Motor neuron (in vitro differentiated cells): ENCODE results near the gene LHX5. TPM values are rescaled to one million over a fixed set of nuclear protein-coding genes. Genes with fewer than 3 reads are reported as not detected.
A peak's percentile ranks its signal among the peaks of the same experiment; 100 is the strongest.

Source experiments
- ATAC-seq, 8 experiments: fragments of 200-7000 bp; cut with Tn5 transposase; replicated peaks in 6 of 8; 2 replicates each; pipeline ENCODE4 v1.8.0; 2021; ENCODE audit warnings: mild to moderate bottlenecking in 8 of 8, moderate library complexity in 8 of 8
- H3K27ac ChIP-seq, 2 donors: fragments of 250-450 bp; sonication (Bioruptor Pico); 2 replicates each; pipeline ENCODE4 v1.9.0; 2021; ENCODE audit warnings: antibody characterized with exemption in 2 of 2, mild to moderate bottlenecking in 2 of 2, moderate library complexity in 1 of 2
- H3K4me1 ChIP-seq, 2 donors: fragments of 250-450 bp; sonication (Bioruptor Pico); replicated peaks in 1 of 2; 2 replicates each; pipeline ENCODE4 v1.6.1; 2021; ENCODE audit warnings: antibody characterized with exemption in 2 of 2, mild to moderate bottlenecking in 2 of 2, moderate library complexity in 1 of 2
- H3K4me3 ChIP-seq, 5 donors: fragments of 250-450 bp; sonication (Bioruptor Pico); 2 replicates each; pipeline ENCODE4 v1.9.0; 2021; ENCODE audit warnings: antibody characterized with exemption in 5 of 5, mild to moderate bottlenecking in 5 of 5, moderate library complexity in 4 of 5
- WGBS, 10 experiments: fragments of 450-650 bp; shearing (Covaris generic); methylation state at CpG; one replicate each; pipeline ENCODE4 v1.0.0; 2022; 5-methylcytosine and 5-hydroxymethylcytosine counted together
- in situ Hi-C, 9 experiments: fragments of 400-800 bp; cut with MboI; loops; one replicate each; pipeline ENCODE4 v1.15.0; 2021; ENCODE audit warnings: low sequenced_read_pairs in 9 of 9, low pct_unique_long_range_greater_than_20kb in 2 of 9; ENCODE audit not compliant: unreplicated experiment in 9 of 9
- total RNA-seq, 8 experiments: library from RNA; unstranded; fragments of 300-600 nt; gene quantifications; 2 replicates each; pipeline versions ENCODE4 v1.2.3 to v1.2.4, GENCODE V29; 2022

Gene LHX5
- total RNA-seq, 8 experiments from 2014 or later = 0.09 to 0.71 (median 0.45) TPM; not detected in 2

DNA sequence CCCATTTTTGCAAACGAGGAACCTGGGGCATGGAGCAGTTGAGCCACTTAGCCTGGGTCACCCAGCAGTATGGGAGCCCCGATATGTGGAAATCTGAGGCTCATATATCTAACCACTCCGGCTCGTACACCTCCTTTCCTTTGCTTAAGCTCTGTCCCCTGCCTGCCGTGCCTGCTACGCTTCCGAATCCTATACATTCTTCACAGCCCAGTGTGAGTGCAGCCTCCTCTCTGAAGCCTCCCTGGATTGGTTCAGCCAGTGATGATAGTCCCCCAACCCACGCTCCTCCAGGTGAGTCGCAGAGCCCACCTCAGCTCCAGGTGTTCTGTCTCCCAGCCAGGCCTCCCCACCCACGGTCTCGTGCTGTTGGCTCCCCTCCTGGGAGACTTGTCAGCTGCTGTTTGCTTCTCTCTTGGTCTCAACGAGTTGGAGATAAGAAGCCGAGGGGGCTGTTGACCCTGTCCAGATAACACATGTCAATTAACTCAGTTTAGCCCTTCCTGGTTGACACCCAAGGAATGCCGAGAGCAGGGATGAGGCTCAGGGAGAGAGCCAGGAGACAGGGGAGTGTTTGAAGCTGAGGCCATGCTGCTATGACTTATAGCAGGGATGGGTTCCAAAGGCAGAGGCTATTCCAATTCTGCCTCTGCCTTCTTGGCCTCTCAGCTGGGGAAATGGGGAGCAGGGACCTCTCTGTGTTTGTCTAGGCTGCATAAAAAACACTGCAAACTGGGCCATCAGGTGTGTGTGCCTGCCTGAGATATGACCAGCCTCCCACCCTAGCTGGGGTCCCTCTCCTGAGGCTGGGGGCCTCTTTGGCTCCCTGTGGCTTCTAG is 30.5 kb downstream of the LHX5 start:
- Histone ChIP-seq H3K4me3 (no peak overlapping the region), H3K4me1 (no peaks in the 10 kb centered on the region), H3K27ac (no peak overlapping the region)
- ATAC-seq = no peak
- in situ Hi-C loops = loop anchor here in 2 of 9 experiments (10.0 to 25.0 kb wide), 2 partner anchors 464 to 471 kb away; no protein-coding TSS in a partner anchor
- WGBS, 10 experiments = 0 to 90% (median 29%) methylated on average over 1 to 6 of the region's 14 CpGs; no CpG with 5 or more reads in 1 of the 10 experiments

DNA sequence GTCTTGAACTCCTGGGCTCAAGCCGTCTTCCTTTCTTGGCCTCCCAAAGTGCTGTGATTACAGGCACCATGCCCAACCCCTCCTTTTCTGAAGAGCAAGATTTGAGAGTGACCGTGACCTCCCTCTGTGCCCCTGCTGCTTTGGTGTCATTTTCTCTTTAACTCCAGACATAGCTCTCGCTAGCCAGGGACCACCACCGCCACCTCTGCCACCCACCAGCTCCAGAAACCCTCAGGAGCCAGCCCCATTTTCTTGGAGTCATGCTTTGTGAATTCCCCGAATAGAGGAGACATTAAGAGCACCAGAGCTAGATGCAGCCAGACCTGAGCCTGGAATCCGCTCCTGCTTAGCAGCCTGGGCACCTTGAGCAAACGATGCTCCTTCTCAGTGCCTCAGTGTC is 31.3 kb downstream of the LHX5 start:
- no peak for ATAC-seq
- in situ Hi-C loops = loop anchor here in 2 of 9 experiments (10.0 to 25.0 kb wide), 2 partner anchors 464 to 472 kb away; no protein-coding TSS in a partner anchor
- WGBS, 10 experiments = 20 to 100% (median 83%) methylated on average over 1 to 4 of the region's 7 CpGs; no CpG with 5 or more reads in 3 of the 10 experiments
- H3K4me3 ChIP-seq = no peak overlapping the region
- no peak overlapping the region for H3K27ac ChIP-seq
- no peaks in the 10 kb centered on the region for H3K4me1 ChIP-seq

DNA sequence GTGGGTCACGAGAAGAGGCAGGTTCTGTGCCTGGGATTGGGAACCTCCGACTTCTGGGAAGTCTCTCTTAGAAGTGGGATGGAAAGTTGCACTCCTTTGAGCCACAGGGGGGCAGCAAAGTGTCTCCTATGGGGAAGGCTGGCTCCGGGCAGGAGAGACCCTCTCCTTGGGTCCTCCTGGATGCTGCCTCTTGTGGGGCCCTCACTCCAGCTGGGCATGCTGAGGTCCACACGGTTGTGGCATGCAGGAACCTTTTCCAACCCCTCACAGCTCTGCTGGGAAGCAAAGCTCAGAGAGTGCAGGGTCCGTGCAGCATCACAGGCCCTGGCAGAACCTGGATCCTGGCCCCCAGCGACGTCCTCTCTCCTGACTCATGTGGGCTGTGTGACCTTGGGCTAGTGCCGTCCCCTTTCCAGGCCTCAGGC is 32.1 kb downstream of the LHX5 start:
- Histone ChIP-seq H3K4me3 (no peak overlapping the region), H3K4me1 (no peaks in the 10 kb centered on the region), H3K27ac (no peak overlapping the region)
- peak; percentile 68 to 91 (median 78) for ATAC-seq
- 0 to 64% (median 8%) methylated on average over 2 to 5 of the region's 8 CpGs; no CpG with 5 or more reads in 5 of the 10 experiments for WGBS, 10 experiments
- in situ Hi-C loops = loop anchor here in 2 of 9 experiments (10.0 to 25.0 kb wide), 2 partner anchors 465 to 473 kb away; no protein-coding TSS in a partner anchor

DNA sequence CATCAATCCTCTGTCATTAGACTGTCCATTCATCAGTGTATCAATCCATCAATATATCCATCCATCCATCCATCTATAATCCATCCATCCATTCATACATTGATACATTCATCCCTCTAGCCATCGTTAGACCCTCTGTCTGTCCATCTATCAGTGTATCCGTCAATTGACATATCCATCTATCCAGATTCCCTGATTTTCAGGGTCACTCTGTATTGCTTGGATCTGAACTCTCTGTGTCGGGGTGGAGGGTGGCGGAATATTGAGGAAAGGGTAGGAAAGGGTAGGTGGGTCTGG is 32.4 kb downstream of the LHX5 start:
- 10 to 56% (median 39%) methylated on average over 2 to 4 of the region's 4 CpGs; no CpG with 5 or more reads in 2 of the 10 experiments for WGBS, 10 experiments
- H3K27ac ChIP-seq = no peak overlapping the region
- H3K4me1 ChIP-seq = no peaks in the 10 kb centered on the region
- no peak for ATAC-seq
- in situ Hi-C loops = loop anchor here in 1 of 9 experiments (25.0 kb wide), 1 partner anchor 473 kb away; no protein-coding TSS in a partner anchor
- no peak overlapping the region for H3K4me3 ChIP-seq

DNA sequence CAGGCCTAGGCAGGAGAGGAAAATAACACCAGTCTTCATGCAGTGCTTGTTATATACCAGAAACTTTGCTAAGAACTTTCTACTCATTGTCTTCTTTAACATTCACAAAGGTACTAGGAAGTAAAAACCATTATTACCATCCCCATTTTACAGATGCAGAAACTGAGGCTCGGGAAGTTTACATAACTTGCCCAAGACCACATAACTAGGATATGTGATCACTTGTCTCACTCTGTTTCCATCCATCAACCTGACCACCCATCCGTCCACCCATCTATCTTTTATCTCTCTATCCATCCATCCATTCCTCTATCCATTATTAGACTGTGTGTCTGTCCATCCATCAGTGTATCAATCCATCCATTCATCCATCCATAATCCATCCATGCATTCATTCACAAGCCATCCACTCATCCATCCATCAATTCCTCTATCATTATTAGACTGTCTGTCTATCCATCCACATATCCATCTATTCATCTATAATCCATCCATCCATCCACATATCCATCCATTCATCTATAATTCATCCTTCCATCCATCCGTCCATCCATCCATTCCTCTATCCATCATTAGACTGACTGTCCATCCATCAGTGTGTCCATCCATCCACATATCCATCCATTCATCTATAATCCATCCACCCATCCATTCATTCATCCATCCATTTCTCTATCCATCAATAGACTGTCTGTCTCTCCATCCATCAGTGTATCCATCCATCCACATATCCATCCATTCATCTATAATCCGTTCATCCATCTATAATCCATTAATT is 33.0 kb downstream of the LHX5 start:
- Histone ChIP-seq H3K27ac (no peak overlapping the region), H3K4me1 (no peaks in the 10 kb centered on the region), H3K4me3 (no peak overlapping the region)
- no peak for ATAC-seq
- WGBS, 10 experiments = 24 to 81% (median 56%) methylated on average over 1 to 4 of the region's 4 CpGs; no CpG with 5 or more reads in 1 of the 10 experiments
- in situ Hi-C loops = loop anchor here in 1 of 9 experiments (25.0 kb wide), 1 partner anchor 474 kb away; no protein-coding TSS in a partner anchor

DNA sequence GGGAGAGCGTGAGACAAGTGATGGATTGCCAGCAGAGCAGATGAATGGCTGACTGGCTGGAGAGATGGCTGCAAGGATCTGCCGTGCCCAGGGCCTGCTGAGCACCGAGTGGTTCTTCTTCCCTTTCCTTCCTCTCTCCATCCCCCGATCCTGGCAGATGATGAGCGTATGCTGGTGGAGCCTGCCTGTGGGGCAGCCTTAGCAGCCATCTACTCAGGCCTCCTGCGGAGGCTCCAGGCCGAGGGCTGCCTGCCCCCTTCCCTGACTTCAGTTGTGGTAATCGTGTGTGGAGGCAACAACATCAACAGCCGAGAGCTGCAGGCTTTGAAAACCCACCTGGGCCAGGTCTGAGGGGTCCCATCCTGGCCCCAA is 34.0 kb downstream of the LHX5 start:
- no peak overlapping the region for H3K4me3 ChIP-seq
- no peaks in the 10 kb centered on the region for H3K4me1 ChIP-seq
- no peak overlapping the region for H3K27ac ChIP-seq
- no peak for ATAC-seq
- in situ Hi-C loops = loop anchor here in 1 of 9 experiments (25.0 kb wide), 1 partner anchor 475 kb away; no protein-coding TSS in a partner anchor
- WGBS, 10 experiments = 0 to 80% (median 38%) methylated on average over 1 to 6 of the region's 9 CpGs; no CpG with 5 or more reads in 2 of the 10 experiments

DNA sequence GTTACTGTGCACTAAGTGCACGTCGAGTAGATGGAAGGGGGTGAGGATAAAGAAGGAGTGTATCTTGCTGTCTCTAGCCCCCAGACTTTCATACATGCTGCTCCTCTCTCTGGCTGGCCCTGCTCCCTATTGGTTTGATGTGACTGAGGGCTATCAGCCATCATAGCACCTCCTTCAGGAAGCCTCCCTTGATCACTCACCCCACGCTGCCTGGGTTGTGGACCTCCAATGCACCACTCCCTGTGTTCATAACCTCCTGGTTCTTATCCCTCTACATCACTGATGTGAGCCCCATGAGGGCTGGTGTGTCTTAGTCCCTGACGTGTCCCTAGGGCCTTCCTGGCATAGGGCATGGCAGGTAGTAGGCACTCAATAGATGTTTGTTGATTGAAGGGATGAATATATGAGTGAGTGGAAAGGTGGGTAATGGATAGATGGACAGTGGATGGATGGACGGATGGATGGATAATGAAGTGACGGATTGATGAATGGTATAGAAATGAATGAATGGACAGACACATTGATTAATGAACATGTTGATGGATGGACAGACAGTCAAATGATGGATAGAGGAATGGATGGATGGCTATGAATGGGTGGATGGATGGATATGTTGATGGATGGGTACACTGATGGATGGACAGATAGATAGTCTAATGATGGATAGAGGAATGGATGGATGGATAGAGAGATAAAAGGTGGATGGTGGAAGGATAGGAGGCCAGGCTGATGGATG is 34.5 kb downstream of the LHX5 start:
- in situ Hi-C loops = loop anchor here in 1 of 9 experiments (25.0 kb wide), 1 partner anchor 475 kb away; no protein-coding TSS in a partner anchor
- WGBS, 10 experiments = 63 to 100% (median 89%) methylated on average over 1 to 5 of the region's 6 CpGs
- Histone ChIP-seq H3K27ac (no peak overlapping the region), H3K4me3 (no peak overlapping the region), H3K4me1 (no peaks in the 10 kb centered on the region)
- ATAC-seq = no peak

DNA sequence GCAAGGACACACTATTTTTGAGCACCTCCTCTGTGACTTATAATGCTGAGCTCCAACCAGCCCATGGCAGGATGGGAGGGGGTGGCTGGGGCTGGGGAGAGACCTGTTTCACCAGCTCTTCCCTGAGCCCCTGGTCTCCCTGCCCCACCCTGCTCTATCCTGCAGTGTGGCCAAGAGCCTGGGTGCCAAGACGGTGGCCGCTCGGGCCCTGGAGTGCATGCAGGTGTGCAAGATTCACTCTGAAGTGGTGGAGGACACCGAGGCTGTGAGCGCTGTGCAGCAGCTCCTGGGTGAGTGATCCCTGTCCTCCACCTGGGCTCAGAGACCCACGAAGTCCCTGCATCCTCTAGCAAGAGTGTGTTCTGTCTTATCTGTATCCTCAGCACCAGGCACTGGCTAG is 35.1 kb downstream of the LHX5 start:
- Histone ChIP-seq H3K4me1 (no peaks in the 10 kb centered on the region), H3K4me3 (no peak overlapping the region), H3K27ac (no peak overlapping the region)
- ATAC-seq = no peak
- in situ Hi-C loops = loop anchor here in 1 of 9 experiments (25.0 kb wide), 1 partner anchor 476 kb away; no protein-coding TSS in a partner anchor
- 53 to 100% (median 93%) methylated on average over 1 to 3 of the region's 6 CpGs; no CpG with 5 or more reads in 7 of the 10 experiments for WGBS, 10 experiments

DNA sequence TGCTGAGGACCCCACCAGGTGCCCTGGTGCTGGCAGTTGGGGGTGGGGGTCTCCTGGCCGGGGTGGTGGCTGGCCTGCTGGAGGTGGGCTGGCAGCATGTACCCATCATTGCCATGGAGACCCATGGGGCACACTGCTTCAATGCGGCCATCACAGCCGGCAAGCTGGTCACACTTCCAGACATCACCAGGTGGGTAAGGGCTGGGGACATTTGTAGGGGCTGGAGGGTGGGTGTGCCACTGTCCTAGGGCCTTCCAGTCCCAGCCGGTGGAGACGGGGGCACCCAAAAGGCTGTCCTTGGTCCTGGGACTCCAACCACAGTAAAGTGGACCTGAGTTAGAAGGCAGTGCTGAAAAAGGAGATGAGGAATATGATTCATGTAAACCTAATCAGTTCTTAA is 36.3 kb downstream of the LHX5 start:
- in situ Hi-C loops = loop anchor here in 1 of 9 experiments (25.0 kb wide), 1 partner anchor 477 kb away; no protein-coding TSS in a partner anchor
- no peak overlapping the region for H3K27ac ChIP-seq
- H3K4me1 ChIP-seq = no peaks in the 10 kb centered on the region
- no peak for ATAC-seq
- no CpG with 5 or more reads among the region's 5 CpGs for WGBS, 10 experiments
- H3K4me3 ChIP-seq = no peak overlapping the region

DNA sequence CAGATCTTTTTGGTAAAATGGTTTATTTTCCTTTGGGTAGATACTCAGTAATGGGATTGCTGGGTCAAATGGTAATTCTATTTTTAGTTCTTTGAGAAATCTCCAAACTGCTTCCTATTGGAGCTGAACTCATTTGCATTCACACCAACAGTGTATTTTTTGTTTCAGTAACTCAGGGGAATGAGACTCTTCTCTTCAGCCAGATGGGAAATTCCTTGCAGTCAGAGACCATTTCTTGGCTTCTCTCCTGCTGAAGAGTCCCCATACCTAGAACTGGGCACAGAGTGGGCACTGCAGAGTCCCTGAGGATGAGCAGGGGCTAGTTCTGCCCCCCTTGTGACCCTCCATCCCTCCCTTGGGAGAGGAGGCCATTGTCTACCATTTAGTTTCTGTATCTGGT is 38.7 kb downstream of the LHX5 start:
- no peak overlapping the region for H3K27ac ChIP-seq
- ATAC-seq = no peak
- in situ Hi-C loops = loop anchor here in 1 of 9 experiments (25.0 kb wide), 1 partner anchor 479 kb away; no protein-coding TSS in a partner anchor
- H3K4me3 ChIP-seq = no peak overlapping the region
- no peaks in the 10 kb centered on the region for H3K4me1 ChIP-seq

DNA sequence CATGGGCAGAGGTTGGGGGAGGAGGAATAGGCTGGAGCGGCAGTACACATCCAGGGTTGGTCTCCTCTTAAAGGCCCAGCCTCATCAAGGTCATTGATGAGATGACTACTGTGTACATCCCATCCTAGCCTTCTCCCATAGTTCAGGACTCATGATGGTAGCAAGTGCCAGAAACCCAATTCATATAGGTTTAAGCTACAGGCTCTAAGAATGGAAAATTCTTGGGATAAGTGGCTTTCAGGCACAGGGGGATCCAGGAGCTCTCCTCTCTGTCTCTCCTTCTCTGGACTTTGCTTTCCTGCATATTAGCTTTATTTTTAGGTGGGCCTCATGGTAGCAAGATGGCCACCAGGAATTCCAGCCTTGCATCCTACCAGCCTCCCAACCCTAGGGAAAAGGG is 43.2 kb downstream of the LHX5 start:
- Histone ChIP-seq H3K4me3 (no peak overlapping the region), H3K27ac (no peak overlapping the region), H3K4me1 (peaks cover 0 to 5% of the 10 kb centered on the region in 2 donors)
- in situ Hi-C loops = loop anchor here in 1 of 9 experiments (25.0 kb wide), 1 partner anchor 484 kb away; no protein-coding TSS in a partner anchor
- WGBS, 10 experiments = 33 to 100% methylated on average over 1 of the region's 1 CpG; no CpG with 5 or more reads in 8 of the 10 experiments
- no peak for ATAC-seq

DNA sequence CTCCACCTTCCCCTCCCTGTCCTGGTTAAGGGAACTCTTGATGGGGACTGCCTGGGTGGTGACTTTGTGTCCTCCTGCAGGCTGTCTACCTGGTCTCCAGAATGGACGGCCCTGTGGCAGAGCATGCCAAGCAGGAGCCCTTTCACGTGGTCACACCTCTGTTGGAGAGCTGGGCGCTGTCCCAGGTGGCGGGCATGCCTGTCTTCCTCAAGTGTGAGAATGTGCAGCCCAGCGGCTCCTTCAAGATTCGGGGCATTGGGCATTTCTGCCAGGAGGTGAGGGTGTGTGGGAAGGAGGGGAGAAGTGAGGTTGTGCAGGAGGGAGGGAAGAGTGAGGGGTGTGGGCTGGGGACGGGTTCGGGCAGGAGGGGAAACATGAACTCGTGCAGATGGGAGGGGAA is 43.8 kb downstream of the LHX5 start:
- ATAC-seq = no peak
- H3K4me3 ChIP-seq = no peak overlapping the region
- in situ Hi-C loops = loop anchor here in 1 of 9 experiments (25.0 kb wide), 1 partner anchor 484 kb away; no protein-coding TSS in a partner anchor
- WGBS, 10 experiments = 92% methylated on average over 2 of the region's 9 CpGs; no CpG with 5 or more reads in 9 of the 10 experiments
- H3K4me1 ChIP-seq = peaks cover 1 to 9% of the 10 kb centered on the region in 2 donors
- H3K27ac ChIP-seq = no peak overlapping the region
